Hematopoietic multipotent progenitor cell (in vitro differentiated cells): ENCODE measurements around the gene NODAL. TPM values are rescaled to one million over a fixed set of nuclear protein-coding genes. Genes with fewer than 3 reads are reported as not detected.

Experiments
- DNase-seq, 3 donors: peaks; one replicate each; pipeline ENCODE4 v3.0.0-alpha.2; 2011 to 2015; ENCODE audit warnings: low read depth in 2 of 3, low spot score in 2 of 3
- total RNA-seq: library from RNA; depleted of rRNA; stranded (reverse); fragments of >200 nt; gene quantifications from one replicate; pipeline ENCODE4 v1.2.3, GENCODE V29; 2012

The NODAL gene
- total RNA-seq, 1 donor: not detected

- DNase-seq: no peak
Measured at GRCh38 chr10:70435241-70436085, 6.0 kb downstream of the NODAL start.

DNA sequence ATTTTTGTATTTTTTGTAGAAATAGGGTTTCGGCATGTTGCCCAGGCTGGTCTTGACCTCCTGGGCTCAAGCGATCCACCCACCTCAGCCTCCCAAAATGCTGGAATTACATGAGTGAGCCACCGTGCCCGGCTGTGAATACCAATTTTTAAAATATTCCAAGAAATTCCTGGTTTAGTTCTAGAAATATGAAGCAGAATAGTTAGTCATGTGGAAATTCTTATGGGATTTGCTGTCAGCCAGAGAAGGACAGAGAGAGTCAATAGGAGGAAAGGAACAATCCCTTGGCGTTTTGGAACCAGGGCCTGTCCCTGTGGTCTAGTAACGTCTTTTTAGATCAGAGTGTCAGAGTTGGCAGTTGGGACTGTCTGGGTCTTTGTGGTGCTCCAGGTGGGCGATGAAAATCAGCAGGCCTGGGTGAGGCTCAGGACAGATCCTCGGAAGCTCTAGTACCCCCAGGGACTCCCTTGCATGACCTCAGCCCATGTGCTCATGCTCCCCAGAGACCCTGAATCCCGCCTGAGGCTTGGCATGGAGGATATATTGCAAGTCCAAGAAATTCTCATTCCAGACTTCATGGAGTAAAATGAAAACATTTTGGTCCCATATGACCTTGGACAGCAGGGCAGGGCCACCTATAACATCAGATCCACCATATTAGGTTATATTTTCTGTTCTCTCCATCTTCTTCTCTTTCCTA, 7.8 kb downstream of the NODAL start:
- no peak for DNase-seq

DNA sequence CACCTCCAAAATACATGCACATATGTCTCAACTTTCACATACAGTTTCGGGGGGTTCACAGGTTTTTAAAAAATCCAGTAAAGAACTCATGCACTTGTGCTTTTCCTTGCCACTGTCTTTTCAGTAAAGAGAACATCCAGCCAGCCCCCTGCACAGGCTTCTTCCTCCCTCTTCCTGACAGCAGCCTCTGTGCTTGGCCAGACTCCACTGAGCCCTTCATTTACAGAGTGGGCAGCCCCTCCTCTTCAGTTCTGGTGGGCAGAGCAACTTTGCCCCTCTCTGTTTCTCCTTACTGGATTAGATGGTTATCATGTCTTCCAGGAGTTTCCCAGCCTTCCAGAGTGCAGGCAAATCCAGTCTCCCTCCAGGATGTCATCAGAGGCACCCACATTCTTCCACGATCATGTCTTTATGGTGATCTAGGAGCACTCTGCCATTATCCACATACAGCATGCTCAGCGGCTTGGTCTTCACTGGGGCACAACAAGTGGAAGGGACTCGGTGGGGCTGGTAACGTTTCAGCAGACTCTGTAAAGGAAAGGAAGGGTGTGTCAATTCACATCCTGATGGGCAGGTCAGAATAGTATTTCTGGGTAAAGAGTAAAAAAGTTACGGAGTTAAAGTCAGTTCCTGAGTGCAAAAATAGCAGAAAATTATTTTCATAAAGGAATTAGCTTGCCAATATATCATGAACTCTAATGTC, 8.8 kb downstream of the NODAL start:
- DNase-seq: no peak

DNA sequence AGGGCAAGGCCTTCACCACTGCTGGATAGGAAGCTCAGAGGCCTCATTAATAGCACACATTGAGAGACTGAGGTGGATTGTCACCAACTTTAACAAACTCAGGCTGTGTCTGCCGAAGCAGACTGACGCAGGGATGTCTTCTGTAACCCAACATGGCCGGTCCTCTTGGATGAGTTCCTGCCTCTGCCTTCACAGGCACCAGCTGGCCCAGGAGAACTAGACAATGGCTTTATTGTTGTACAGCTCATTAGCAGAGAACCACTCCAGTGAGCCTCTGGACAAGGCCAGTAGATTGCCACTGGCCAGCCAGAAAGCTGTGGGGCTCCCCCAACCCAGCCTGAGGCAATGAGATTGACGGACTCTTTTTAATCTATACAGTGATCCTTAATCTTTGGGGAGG, 9.4 kb downstream of the NODAL start:
- no peak for DNase-seq

GRCh38 chr10:70430493-70431445, 10.7 kb downstream of the NODAL start:
- no peak for DNase-seq

GRCh38 chr10:70426823-70427222, 14.7 kb downstream of the NODAL start:
- DNase-seq: no peak

DNA sequence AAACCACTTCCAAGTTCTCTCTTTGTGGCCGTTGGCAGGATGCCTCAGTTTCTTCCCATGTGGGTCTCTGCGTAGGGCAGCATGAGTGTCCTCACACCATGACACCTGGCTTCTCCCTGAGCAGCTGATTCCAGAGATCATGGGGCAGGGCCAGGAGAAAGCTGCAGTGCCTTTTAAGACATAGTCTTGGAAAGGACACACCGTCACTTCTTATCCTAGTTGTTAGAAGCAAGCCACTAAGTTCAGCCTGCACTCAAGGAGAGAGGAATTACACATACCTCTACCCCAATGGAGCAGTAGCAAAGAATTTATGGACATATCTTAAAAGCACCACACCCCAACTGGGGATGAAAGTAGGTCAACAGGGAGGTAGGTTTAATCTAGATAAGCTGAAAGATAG, 16.4 kb downstream of the NODAL start:
- no peak for DNase-seq

GRCh38 chr10:70424320-70424719, 17.2 kb downstream of the NODAL start:
- DNase-seq: no peak

GRCh38 chr10:70418713-70419112, 22.8 kb downstream of the NODAL start:
- DNase-seq: no peak

DNA sequence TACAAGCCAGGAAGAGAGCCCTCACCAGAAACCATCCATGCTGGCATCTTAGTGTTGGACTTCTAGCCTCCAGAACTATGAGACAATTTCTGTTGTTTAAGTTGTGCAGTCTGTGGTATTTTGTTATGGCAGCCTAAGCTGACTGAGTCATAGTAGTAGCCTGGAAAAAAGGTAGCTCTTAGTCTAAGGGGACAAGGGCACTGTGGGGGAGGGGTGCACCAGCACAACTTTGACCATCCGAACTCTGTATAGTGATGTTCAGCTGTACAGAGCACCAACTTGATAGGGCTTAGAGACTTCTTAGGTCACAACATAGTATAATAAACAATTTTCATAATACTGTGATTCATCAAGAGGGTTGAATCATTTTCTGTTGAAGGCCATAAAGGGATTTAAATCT, 23.3 kb downstream of the NODAL start:
- DNase-seq: no peak

- no peak for DNase-seq
Measured at GRCh38 chr10:70417568-70417967, 23.9 kb downstream of the NODAL start.

- no peak for DNase-seq
Measured at GRCh38 chr10:70412356-70412755, 29.1 kb downstream of the NODAL start.

DNA sequence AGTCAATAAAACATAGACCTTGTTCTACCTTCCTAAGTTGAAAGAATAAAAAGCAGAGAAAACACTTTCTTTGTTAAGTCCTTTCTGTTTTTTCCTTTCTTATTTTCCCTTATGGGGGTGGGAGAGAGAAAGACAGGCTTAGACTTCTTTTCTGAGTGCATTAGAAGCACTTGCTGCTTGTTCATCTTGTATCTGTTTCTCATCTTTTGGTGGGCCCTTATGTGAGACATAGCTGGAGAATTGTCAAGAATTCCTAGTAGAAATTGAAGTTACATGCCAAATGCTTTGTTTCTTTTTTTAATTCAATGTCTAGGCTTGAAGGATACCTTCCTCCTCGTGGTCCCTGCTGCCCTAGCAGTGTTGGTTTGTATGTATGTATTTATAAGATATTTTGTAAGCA, 30.9 kb downstream of the NODAL start:
- no peak for DNase-seq

GRCh38 chr10:70409772-70410171, 31.7 kb downstream of the NODAL start:
- no peak for DNase-seq

DNA sequence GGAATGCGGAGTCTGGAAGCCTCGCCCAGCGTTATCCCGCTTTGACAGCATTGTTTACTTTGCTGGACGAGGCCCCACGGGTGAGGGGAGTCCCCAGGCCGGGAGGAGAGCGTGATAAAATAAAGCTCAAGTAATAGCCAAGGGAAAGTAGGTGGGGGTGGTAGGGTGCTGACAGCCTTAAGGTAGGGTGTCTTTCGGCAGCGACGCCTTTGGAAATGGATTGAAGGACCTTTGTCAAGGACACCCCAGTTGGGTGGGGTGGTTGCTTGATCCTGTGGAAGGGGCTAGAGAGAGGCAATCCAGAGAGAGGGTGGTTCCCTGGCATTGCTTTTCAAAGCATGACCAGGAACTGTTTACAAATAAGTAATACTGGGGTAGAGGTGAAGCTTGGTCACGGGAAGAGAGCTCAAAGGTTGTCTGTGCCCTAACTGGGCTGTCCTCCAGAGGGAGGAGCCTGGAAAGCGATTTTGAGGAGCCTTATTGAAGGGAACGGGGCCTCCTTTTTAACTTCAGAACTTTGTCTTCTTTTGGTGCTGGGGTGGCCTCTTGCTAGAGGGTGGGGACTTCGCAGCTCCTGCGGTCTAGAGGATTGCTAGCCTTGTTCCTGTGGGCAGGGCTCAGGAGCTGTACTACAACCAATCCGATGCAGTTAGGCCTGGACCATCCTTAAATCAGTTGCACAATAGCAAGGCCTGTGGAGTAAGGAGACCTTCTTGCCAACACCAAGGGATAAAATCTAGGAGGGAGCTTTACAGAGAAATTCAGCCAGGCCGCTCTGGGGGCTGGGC, 36.2 kb downstream of the NODAL start:
- DNase-seq: peak in 2 of 3 donors; percentile 48 to 58

- no peak for DNase-seq
Measured at GRCh38 chr10:70404787-70405036, 36.8 kb downstream of the NODAL start.

DNA sequence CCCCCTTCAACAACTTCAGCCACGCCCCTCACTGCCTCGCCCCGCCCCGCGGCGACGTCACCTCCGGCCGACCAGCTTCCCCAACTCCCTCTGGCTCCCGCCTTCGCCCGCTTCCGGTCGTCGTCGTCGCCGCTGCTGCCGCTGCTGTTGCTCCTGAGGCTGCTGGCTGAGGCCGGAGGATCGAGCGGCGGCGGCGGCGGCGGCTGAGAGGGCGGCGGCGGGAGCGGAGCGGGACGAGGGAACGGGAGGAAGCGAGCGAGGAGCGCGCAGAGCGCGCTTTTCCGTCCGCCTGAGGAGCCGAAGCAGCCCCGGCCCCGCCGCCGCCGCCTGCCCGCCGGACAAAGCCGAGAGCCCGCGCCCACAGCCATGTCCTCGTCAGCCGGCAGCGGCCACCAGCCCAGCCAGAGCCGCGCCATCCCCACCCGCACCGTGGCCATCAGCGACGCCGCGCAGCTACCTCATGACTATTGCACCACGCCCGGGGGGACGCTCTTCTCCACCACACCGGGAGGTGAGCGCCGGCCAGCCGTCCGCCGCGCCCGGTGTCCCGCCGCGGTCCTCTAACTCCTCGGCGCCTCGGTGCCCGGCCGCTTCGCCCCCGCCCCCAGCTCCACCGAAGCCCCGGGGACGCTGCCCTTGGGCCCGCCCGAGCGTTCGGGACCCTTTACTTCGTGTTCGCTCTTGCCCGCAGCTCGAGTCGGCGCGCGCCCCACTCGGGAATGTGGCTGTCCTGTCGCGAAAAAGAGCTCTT, 37.3 kb downstream of the NODAL start, which contains the start of gene EIF4EBP2:
EIF4EBP2 (plus strand) TSS at position 110 of the 751 bp plus-strand sequence; CDS start at position 367, 257 bp downstream.
- peak; percentile 94 to 98 (median 94) for DNase-seq

DNA sequence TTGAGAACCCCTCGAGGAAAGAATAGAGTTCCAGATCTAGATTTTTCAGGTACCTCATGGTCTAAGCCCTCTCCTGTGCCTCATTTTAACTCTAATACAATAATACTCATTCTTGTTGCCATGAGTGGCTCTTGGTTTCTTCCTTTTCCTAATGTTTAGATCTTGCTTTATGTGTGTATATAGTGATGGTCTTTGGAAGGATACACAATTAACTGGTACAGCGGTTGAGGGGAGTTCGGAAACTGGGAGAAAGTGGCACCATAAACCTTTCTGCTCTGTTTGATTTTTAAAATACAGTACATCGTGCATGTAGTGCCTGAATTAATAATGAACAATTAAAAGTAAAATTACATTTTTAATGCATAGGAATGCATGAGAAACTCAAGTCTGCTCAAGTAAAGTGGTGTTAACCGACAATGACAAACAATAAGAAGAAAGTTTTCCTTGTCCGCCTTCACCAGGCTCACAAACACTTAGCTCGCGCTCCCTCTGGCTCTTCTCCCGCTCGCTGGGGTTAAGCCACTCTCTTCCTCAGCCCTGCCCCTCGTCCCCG, 37.9 kb downstream of the NODAL start:
- DNase-seq: no peak

GRCh38 chr10:70399177-70399576, 42.3 kb downstream of the NODAL start:
- DNase-seq: no peak
